ENCODE measurements around the gene ADSS1. TPM values are rescaled to one million over a fixed set of nuclear protein-coding genes. Genes with fewer than 3 reads are reported as not detected.
A peak's percentile ranks its signal among the peaks of the same experiment; 100 is the strongest.

The ADSS1 gene
- total and polyA plus RNA-seq, 2 experiments from 2014 or later: 3.8 to 7.6 TPM

DNA sequence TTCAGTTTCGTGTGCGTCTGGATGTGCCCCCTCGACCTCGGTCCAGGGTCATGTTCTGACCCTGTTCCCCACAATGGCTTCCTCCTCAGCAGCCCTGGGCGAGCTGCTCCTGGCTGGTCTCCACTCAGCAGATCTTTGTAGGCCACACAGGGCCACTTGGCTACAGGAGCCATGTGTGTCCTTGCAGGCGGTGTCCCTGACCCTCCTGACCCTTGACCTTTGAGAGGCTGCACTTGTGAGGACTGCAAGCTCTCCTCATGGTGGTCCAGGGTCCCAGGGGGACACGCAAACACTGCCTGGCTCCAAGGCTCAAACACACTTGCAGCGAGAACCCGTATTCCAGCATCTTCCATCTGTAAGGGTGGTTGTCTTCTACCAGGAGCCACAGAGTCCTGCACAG, 21.4 kb downstream of the ADSS1 start:
- Histone ChIP-seq H2AFZ (no peak overlapping the region), H3K36me3 (replicated peaks; ENCODE audit: insufficient read depth, low read depth) (no peaks in the 10 kb centered on the region), H3K4me1 (ENCODE audit: insufficient read depth) (peaks cover 28% of the 10 kb centered on the region), H3K4me2 (no peak overlapping the region), H4K20me1 (ENCODE audit: insufficient read depth, poor library complexity, severe bottlenecking) (no peaks in the 10 kb centered on the region), H3K4me3 (no peak overlapping the region), H3K79me2 (no peaks in the 10 kb centered on the region), H3K9me3 (ENCODE audit: low read depth) (no peaks in the 10 kb centered on the region), H3K27me3 (no peaks in the 10 kb centered on the region), H3K27ac (no peak overlapping the region), H3K9me2 (replicated peaks; ENCODE audit: insufficient read depth) (no peaks in the 10 kb centered on the region)
- WGBS (ENCODE audit: low lambda C conversion rate, missing lambda C conversion rate): 97% methylated on average over 9 of the region's 9 CpGs
- TF ChIP-seq EZH2phosphoT487 (IDR thresholded peaks at IDR 0.05; ENCODE audit: low read depth, severe bottlenecking, unreplicated experiment): no peak
- no peak for TF ChIP-seq EZH2 (IDR thresholded peaks at IDR 0.05; ENCODE audit: borderline replicate concordance)
- TF ChIP-seq, protein P1, sequence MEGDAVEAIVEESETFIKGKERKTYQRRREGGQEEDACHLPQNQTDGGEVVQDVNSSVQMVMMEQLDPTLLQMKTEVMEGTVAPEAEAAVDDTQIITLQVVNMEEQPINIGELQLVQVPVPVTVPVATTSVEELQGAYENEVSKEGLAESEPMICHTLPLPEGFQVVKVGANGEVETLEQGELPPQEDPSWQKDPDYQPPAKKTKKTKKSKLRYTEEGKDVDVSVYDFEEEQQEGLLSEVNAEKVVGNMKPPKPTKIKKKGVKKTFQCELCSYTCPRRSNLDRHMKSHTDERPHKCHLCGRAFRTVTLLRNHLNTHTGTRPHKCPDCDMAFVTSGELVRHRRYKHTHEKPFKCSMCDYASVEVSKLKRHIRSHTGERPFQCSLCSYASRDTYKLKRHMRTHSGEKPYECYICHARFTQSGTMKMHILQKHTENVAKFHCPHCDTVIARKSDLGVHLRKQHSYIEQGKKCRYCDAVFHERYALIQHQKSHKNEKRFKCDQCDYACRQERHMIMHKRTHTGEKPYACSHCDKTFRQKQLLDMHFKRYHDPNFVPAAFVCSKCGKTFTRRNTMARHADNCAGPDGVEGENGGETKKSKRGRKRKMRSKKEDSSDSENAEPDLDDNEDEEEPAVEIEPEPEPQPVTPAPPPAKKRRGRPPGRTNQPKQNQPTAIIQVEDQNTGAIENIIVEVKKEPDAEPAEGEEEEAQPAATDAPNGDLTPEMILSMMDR (IDR thresholded peaks at IDR 0.05; ENCODE audit: poor library complexity): no peak
- DNase-seq (ENCODE audit: low spot score): no peak

DNA sequence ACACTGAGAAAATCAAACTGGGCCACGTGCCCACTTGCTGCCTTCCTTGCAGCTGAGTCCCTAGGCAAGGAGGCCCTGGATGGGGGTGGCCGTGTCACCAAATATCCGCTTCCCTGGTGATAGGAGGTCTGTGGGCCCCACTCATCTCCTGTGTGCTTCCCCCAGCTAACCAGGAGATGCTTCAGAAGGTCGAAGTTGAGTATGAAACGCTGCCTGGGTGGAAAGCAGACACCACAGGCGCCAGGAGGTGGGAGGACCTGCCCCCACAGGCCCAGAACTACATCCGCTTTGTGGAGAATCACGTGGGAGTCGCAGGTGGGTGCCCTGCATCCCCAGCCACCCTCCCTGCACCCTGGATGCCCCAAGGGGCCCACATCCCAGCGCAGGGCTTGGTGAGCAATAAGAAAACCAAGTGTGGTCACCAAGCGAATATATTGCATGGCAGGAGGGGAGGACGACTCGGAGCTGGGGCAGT, 22.1 kb downstream of the ADSS1 start:
- no peak overlapping the region for H2AFZ ChIP-seq
- no peaks in the 10 kb centered on the region for H3K9me3 ChIP-seq (ENCODE audit: low read depth)
- H3K79me2 ChIP-seq: no peaks in the 10 kb centered on the region
- H3K9me2 ChIP-seq (replicated peaks; ENCODE audit: insufficient read depth): no peaks in the 10 kb centered on the region
- no peaks in the 10 kb centered on the region for H3K36me3 ChIP-seq (replicated peaks; ENCODE audit: insufficient read depth, low read depth)
- H3K27ac ChIP-seq: peak overlapping the region; percentile 77
- DNase-seq (ENCODE audit: low spot score): no peak
- no peaks in the 10 kb centered on the region for H4K20me1 ChIP-seq (ENCODE audit: insufficient read depth, poor library complexity, severe bottlenecking)
- WGBS (ENCODE audit: low lambda C conversion rate, missing lambda C conversion rate): 89% methylated on average over 13 of the region's 13 CpGs
- no peak overlapping the region for H3K4me3 ChIP-seq
- peaks cover 28% of the 10 kb centered on the region for H3K4me1 ChIP-seq (ENCODE audit: insufficient read depth)
- TF ChIP-seq, protein P1 (IDR thresholded peaks at IDR 0.05; ENCODE audit: poor library complexity): no peak
- TF ChIP-seq EZH2phosphoT487 (IDR thresholded peaks at IDR 0.05; ENCODE audit: low read depth, severe bottlenecking, unreplicated experiment) (no peak), EZH2 (IDR thresholded peaks at IDR 0.05; ENCODE audit: borderline replicate concordance) (no peak)
- no peaks in the 10 kb centered on the region for H3K27me3 ChIP-seq
- no peak overlapping the region for H3K4me2 ChIP-seq

DNA sequence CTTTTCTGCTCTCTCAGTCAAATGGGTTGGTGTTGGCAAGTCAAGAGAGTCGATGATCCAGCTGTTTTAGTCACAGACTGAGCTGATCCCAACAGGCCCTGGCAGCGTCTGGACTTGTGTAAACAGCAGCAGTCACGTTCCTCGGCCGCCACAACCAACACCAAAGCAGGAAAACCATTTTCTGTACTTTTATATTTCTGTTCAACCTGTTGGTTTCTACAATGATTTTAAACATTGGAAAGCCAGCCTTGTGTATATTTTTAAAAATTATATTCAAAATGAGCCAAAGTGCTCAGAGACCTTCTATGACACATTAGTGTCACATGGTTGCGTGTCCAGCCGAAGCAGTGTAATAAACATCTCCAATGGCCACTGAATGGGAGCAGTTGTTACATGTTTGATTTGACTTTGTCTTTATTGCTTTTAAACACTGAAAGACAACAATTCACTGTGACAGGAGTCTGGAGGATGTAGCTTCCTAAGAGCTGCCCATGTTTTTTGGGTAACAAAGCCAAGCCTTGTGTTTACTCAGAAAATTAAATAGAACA, 23.0 kb downstream of the ADSS1 start:
- Histone ChIP-seq H3K27me3 (no peaks in the 10 kb centered on the region), H3K27ac (peak overlapping the region; percentile 77), H4K20me1 (ENCODE audit: insufficient read depth, poor library complexity, severe bottlenecking) (no peaks in the 10 kb centered on the region), H3K4me2 (no peak overlapping the region), H2AFZ (no peak overlapping the region), H3K36me3 (replicated peaks; ENCODE audit: insufficient read depth, low read depth) (no peaks in the 10 kb centered on the region), H3K9me3 (ENCODE audit: low read depth) (no peaks in the 10 kb centered on the region), H3K4me3 (no peak overlapping the region), H3K9me2 (replicated peaks; ENCODE audit: insufficient read depth) (no peaks in the 10 kb centered on the region), H3K4me1 (ENCODE audit: insufficient read depth) (peaks cover 28% of the 10 kb centered on the region), H3K79me2 (no peaks in the 10 kb centered on the region)
- TF ChIP-seq, protein P1 (IDR thresholded peaks at IDR 0.05; ENCODE audit: poor library complexity): no peak
- no peak for TF ChIP-seq EZH2phosphoT487 (IDR thresholded peaks at IDR 0.05; ENCODE audit: low read depth, severe bottlenecking, unreplicated experiment)
- no peak for TF ChIP-seq EZH2 (IDR thresholded peaks at IDR 0.05; ENCODE audit: borderline replicate concordance)
- WGBS (ENCODE audit: low lambda C conversion rate, missing lambda C conversion rate): 44% methylated on average over 7 of the region's 7 CpGs
- DNase-seq (ENCODE audit: low spot score): peak; percentile 61

All from hepatocyte (in vitro differentiated cells).